GM06990 (cell line): ENCODE measurements around the gene CCDC137.

ENCODE experiments used
- DNase-seq: peaks from one replicate; pipeline ENCODE4 v3.0.0-alpha.2; 2011; ENCODE audit not compliant: insufficient read length; ENCODE audit errors: extremely low read depth
- H3K27me3 ChIP-seq: replicated peaks from 2 replicates; pipeline ENCODE4 v1.6.0; 2011; ENCODE audit warnings: low read length; ENCODE audit not compliant: control insufficient read depth, insufficient read depth
- H3K36me3 ChIP-seq: 2 replicates; pipeline ENCODE4 v1.5.1; 2011; ENCODE audit warnings: low read length; ENCODE audit not compliant: control insufficient read depth, insufficient read depth
- H3K4me3 ChIP-seq: replicated peaks from 2 replicates; pipeline ENCODE4 v1.5.1; 2011; ENCODE audit warnings: low read depth, mild to moderate bottlenecking, control low read depth, low read length
- CTCF ChIP-seq: IDR thresholded peaks from 2 replicates; pipeline ENCODE4 v1.5.1; 2011; ENCODE audit warnings: low read length, control low read depth, mild to moderate bottlenecking, inconsistent platforms; ENCODE audit not compliant: insufficient read depth, poor library complexity, severe bottlenecking

Gene CCDC137

GRCh38 chr17:81717766-81718089, 51.2 kb downstream of the CCDC137 start:
- H3K4me3 ChIP-seq = no peak overlapping the region
- H3K27me3 ChIP-seq = no peaks in the 10 kb centered on the region
- peaks cover 4% of the 10 kb centered on the region for H3K36me3 ChIP-seq
- no peak for TF ChIP-seq CTCF
- DNase-seq = no peak

GRCh38 chr17:81719410-81720266, 53.1 kb downstream of the CCDC137 start:
- Histone ChIP-seq H3K4me3 (no peak overlapping the region), H3K27me3 (no peaks in the 10 kb centered on the region), H3K36me3 (peaks cover 2% of the 10 kb centered on the region)
- no peak for DNase-seq
- no peak for TF ChIP-seq CTCF

- TF ChIP-seq CTCF = no peak
These were observed 53.9 kb downstream of the CCDC137 start for GRCh38 chr17:81720267-81721071.

GRCh38 chr17:81722184-81723120, 55.9 kb downstream of the CCDC137 start:
- no peak for TF ChIP-seq CTCF
- no peak for DNase-seq
- H3K4me3 ChIP-seq = no peak overlapping the region
- no peaks in the 10 kb centered on the region; the same call in 1 of the 2 replicates for H3K27me3 ChIP-seq
- H3K36me3 ChIP-seq = no peaks in the 10 kb centered on the region; the same call in 1 of the 2 replicates

More at GRCh38 chr17:81720267-81721071, 53.9 kb downstream of the CCDC137 start:
- Histone ChIP-seq H3K36me3 (peaks cover 1% of the 10 kb centered on the region), H3K4me3 (no peak overlapping the region), H3K27me3 (no peaks in the 10 kb centered on the region)
- DNase-seq = no peak
